H1 (cell line): ENCODE measurements around the gene RHCG. TPM values are rescaled to one million over a fixed set of nuclear protein-coding genes. Genes with fewer than 3 reads are reported as not detected.
A peak's percentile ranks its signal among the peaks of the same experiment; 100 is the strongest.

Experiments
- CTCF ChIA-PET: fragments of 300-600 bp; sonication (Branson Sonifier 250); formaldehyde crosslinking; loops from one replicate; lab custom pipeline; 2021; ENCODE audit not compliant: partially characterized antibody; lab: Charles Lee
- POLR2A ChIA-PET: fragments of 300-600 bp; sonication (Branson Sonifier 250); formaldehyde crosslinking; loops from one replicate; lab custom pipeline; 2021; ENCODE audit warnings: inconsistent platforms; ENCODE audit not compliant: partially characterized antibody; lab: Charles Lee
- DNase-seq, 2 experiments: peaks; one replicate each; pipeline versions ENCODE4 v3.0.0 to v3.0.0-alpha.2; 2010 to 2022; ENCODE audit warnings: low spot score in 2 of 2, low read depth in 1 of 2, mixed read lengths in 1 of 2
- FAIRE-seq: peaks from 2 replicates; lab custom pipeline; 2011; peaks lifted over from hg19 to GRCh38; lab: Jason Lieb, UNC
- H2AFZ ChIP-seq: 2 replicates; pipeline ENCODE4 v1.8.1; 2012; ENCODE audit warnings: low read length, inconsistent platforms
- H2AK5ac ChIP-seq: 2 replicates; pipeline ENCODE4 v1.6.1; 2013; ENCODE audit warnings: low read depth, low read length
- H2BK120ac ChIP-seq: replicated peaks from 2 replicates; pipeline ENCODE3; 2013; ENCODE audit warnings: low read depth, low read length, inconsistent platforms
- H2BK12ac ChIP-seq: 2 replicates; pipeline ENCODE4 v1.6.1; 2013; ENCODE audit warnings: low read depth, low read length
- H2BK15ac ChIP-seq: 2 replicates; pipeline ENCODE4 v1.6.1; 2013; ENCODE audit warnings: low read length
- H2BK20ac ChIP-seq: 2 replicates; pipeline ENCODE4 v1.6.1; 2013; ENCODE audit warnings: low read length
- H2BK5ac ChIP-seq: 2 replicates; pipeline ENCODE4 v1.6.1; 2013; ENCODE audit warnings: low read depth, low read length
- H3K14ac ChIP-seq: 2 replicates; pipeline ENCODE4 v1.6.1; 2013; ENCODE audit warnings: inconsistent platforms; ENCODE audit not compliant: insufficient read length
- H3K18ac ChIP-seq: 2 replicates; pipeline ENCODE4 v1.6.1; 2013; ENCODE audit warnings: low read length; ENCODE audit errors: extremely low read depth
- H3K23ac ChIP-seq: 2 replicates; pipeline ENCODE4 v1.6.1; 2013; ENCODE audit warnings: inconsistent platforms; ENCODE audit not compliant: insufficient read length
- H3K23me2 ChIP-seq: 2 replicates; pipeline ENCODE4 v1.6.1; 2013; ENCODE audit warnings: low read depth, low read length
- H3K27ac ChIP-seq: 2 replicates; pipeline ENCODE4 v1.6.1; 2011; ENCODE audit warnings: low read depth, low read length, inconsistent platforms
- H3K27me3 ChIP-seq, 4 experiments: replicated peaks in 1 of 4; 1 replicate in 1 of 4; 2 replicates in 3 of 4; pipeline versions ENCODE4 v1.6.1 to v1.8.1; 2011 to 2013; ENCODE audit warnings: low read length in 3 of 4, mild to moderate bottlenecking in 3 of 4, inconsistent platforms in 2 of 4, mixed read lengths in 2 of 4, moderate library complexity in 1 of 4; ENCODE audit not compliant: control insufficient read depth in 3 of 4, insufficient read depth in 3 of 4; ENCODE audit errors: extremely low read depth in 1 of 4
- H3K36me3 ChIP-seq, 4 experiments: 2 replicates each; pipeline versions ENCODE4 v1.6.1 to v1.8.1; 2011 to 2013; ENCODE audit warnings: mild to moderate bottlenecking in 4 of 4, low read length in 3 of 4, moderate library complexity in 2 of 4, control low read depth in 1 of 4, inconsistent platforms in 1 of 4; ENCODE audit not compliant: insufficient read depth in 4 of 4, control insufficient read depth in 2 of 4
- H3K4ac ChIP-seq: replicated peaks from 2 replicates; pipeline ENCODE3; 2013; ENCODE audit warnings: low read length, low read depth, mixed read lengths, inconsistent platforms; ENCODE audit not compliant: insufficient read length
- H3K4me1 ChIP-seq, 4 experiments: replicated peaks in 1 of 4; 1 replicate in 1 of 4; 2 replicates in 3 of 4; pipeline versions ENCODE4 v1.6.1 to v1.8.1; 2011 to 2013; ENCODE audit warnings: low read length in 3 of 4, inconsistent platforms in 2 of 4, mixed read lengths in 1 of 4; ENCODE audit not compliant: insufficient read depth in 4 of 4, control insufficient read depth in 3 of 4
- H3K4me2 ChIP-seq, 2 experiments: 2 replicates each; pipeline versions ENCODE4 v1.6.1 to v1.8.1; 2011 to 2013; ENCODE audit warnings: low read depth in 2 of 2, low read length in 2 of 2, control low read depth in 1 of 2, inconsistent platforms in 1 of 2, mild to moderate bottlenecking in 1 of 2; ENCODE audit not compliant: insufficient read depth in 1 of 2
- H3K4me3 ChIP-seq, 4 experiments: fragments of 200-600, 300-600 bp in 1 of 4; sonication (generic), shearing (Covaris generic), sonication (Bioruptor Twin) in 1 of 4; 2 replicates each; pipeline versions ENCODE4 v1.5.1 to v1.8.1; 2011 to 2016; ENCODE audit warnings: low read length in 4 of 4, low read depth in 3 of 4, control low read depth in 2 of 4, inconsistent platforms in 2 of 4, mild to moderate bottlenecking in 2 of 4, mixed read lengths in 1 of 4, moderate library complexity in 1 of 4; ENCODE audit not compliant: insufficient read depth in 2 of 4; ENCODE audit errors: extremely low read depth in 1 of 4
- H3K56ac ChIP-seq: replicated peaks from 2 replicates; pipeline ENCODE3; 2013; ENCODE audit warnings: low read depth, mild to moderate bottlenecking, mixed read lengths, low read length, inconsistent platforms; ENCODE audit not compliant: insufficient read length
- H3K79me1 ChIP-seq: 2 replicates; pipeline ENCODE4 v1.6.1; 2013; ENCODE audit warnings: low read depth, low read length, control low read depth
- H3K79me2 ChIP-seq, 2 experiments: 2 replicates each; pipeline versions ENCODE4 v1.6.1 to v1.8.1; 2012 to 2013; ENCODE audit warnings: low read length in 2 of 2, mild to moderate bottlenecking in 2 of 2, inconsistent platforms in 1 of 2; ENCODE audit not compliant: insufficient read depth in 2 of 2, control insufficient read depth in 1 of 2
- H3K9ac ChIP-seq, 4 experiments: replicated peaks in 1 of 4; 1 replicate in 1 of 4; 2 replicates in 3 of 4; pipeline versions ENCODE4 v1.6.1 to v1.8.1; 2011 to 2013; ENCODE audit warnings: low read depth in 3 of 4, low read length in 3 of 4, control low read depth in 2 of 4, mild to moderate bottlenecking in 2 of 4, moderate library complexity in 2 of 4, inconsistent platforms in 1 of 4; ENCODE audit errors: extremely low read depth in 1 of 4
- H3K9me3 ChIP-seq, 2 experiments: 2 replicates each; pipeline versions ENCODE4 v1.6.1 to v1.8.1; 2012 to 2013; ENCODE audit warnings: mild to moderate bottlenecking in 2 of 2, moderate library complexity in 2 of 2, control low read depth in 1 of 2, inconsistent platforms in 1 of 2, low read depth in 1 of 2, low read length in 1 of 2, mixed read lengths in 1 of 2; ENCODE audit not compliant: insufficient read depth in 2 of 2
- H4K20me1 ChIP-seq, 2 experiments: replicated peaks in 1 of 2; 2 replicates each; pipeline versions ENCODE3 to v1.8.1; 2011 to 2013; ENCODE audit warnings: inconsistent platforms in 2 of 2, low read length in 2 of 2, mild to moderate bottlenecking in 1 of 2; ENCODE audit not compliant: insufficient read depth in 2 of 2, control insufficient read depth in 1 of 2
- H4K5ac ChIP-seq: 2 replicates; pipeline ENCODE4 v1.6.1; 2013; ENCODE audit warnings: low read length, low read depth, mixed read lengths, inconsistent platforms; ENCODE audit not compliant: insufficient read length
- H4K8ac ChIP-seq: 2 replicates; pipeline ENCODE4 v1.8.0; 2013; ENCODE audit warnings: mild to moderate bottlenecking, moderate library complexity, low read length, inconsistent platforms; ENCODE audit not compliant: insufficient read depth; ENCODE audit errors: extremely low read depth
- H4K91ac ChIP-seq: replicated peaks from 2 replicates; pipeline ENCODE3; 2013; ENCODE audit warnings: low read length, mixed read lengths, inconsistent platforms; ENCODE audit not compliant: insufficient read length
- CTBP2 ChIP-seq: IDR thresholded peaks from 2 replicates; pipeline ENCODE4 v1.7.0; 2011; ENCODE audit warnings: borderline replicate concordance, mild to moderate bottlenecking, moderate library complexity, mixed read lengths, low read length; ENCODE audit not compliant: insufficient read depth, insufficient read length
- EGR1 ChIP-seq: IDR thresholded peaks from 2 replicates; pipeline ENCODE4 v1.6.1; 2011; ENCODE audit warnings: low read depth, low read length, borderline replicate concordance
- EP300 ChIP-seq, 2 experiments: IDR thresholded peaks; 1 replicate in 1 of 2; 2 replicates in 1 of 2; pipeline ENCODE4 v1.6.1; 2011 to 2012; ENCODE audit warnings: low read depth in 2 of 2, low read length in 2 of 2, mild to moderate bottlenecking in 2 of 2, borderline replicate concordance in 1 of 2, inconsistent platforms in 1 of 2, moderate library complexity in 1 of 2
- HDAC6 ChIP-seq: IDR thresholded peaks from one replicate; pipeline ENCODE4 v1.7.1; 2012; ENCODE audit warnings: low read depth, mild to moderate bottlenecking, inconsistent platforms, low read length, moderate library complexity
- SIRT6 ChIP-seq: IDR thresholded peaks from one replicate; pipeline ENCODE4 v1.7.1; 2012; ENCODE audit warnings: low read length, inconsistent platforms
- SP1 ChIP-seq: IDR thresholded peaks from 2 replicates; pipeline ENCODE4 v1.6.1; 2011; ENCODE audit warnings: low read depth, low read length
- WGBS, 2 experiments: shearing (Covaris generic) in 1 of 2; methylation state at CpG; one replicate each; pipeline versions ENCODE4 v1.1.6 to v1.1.7; 2013 to 2015; ENCODE audit warnings: low lambda C conversion rate in 2 of 2, mixed read lengths in 2 of 2, inconsistent platforms in 1 of 2, low coverage in 1 of 2, missing lambda C conversion rate in 1 of 2; ENCODE audit not compliant: insufficient replicate concordance in 2 of 2, insufficient coverage in 1 of 2, insufficient read length in 1 of 2; ENCODE audit errors: extremely low coverage in 1 of 2, missing lambda C conversion rate in 1 of 2; 5-methylcytosine and 5-hydroxymethylcytosine counted together
- long read RNA-seq, 2 experiments: library from RNA in 1 of 2; library from capped mRNA in 1 of 2; stranded (forward); transcript quantifications; one replicate each; pipeline ENCODE4 v2.0.0, GENCODE V29; 2021; ENCODE audit warnings: inconsistent platforms in 1 of 2
- polyA minus RNA-seq, 3 experiments: library from RNA; depleted of rRNA, polyadenylated mRNA; stranded (reverse); fragments of >200 nt; gene quantifications; 1 replicate in 2 of 3; 2 replicates in 1 of 3; pipeline ENCODE4 v1.2.3, GENCODE V29; 2011
- polyA plus RNA-seq, 7 experiments: library from polyadenylated mRNA; depleted of rRNA in 3 of 7; stranded (reverse) in 5 of 7; unstranded in 2 of 7; fragments of >200 nt in 5 of 7; fragments of 200-250 nt in 2 of 7; gene quantifications; 1 replicate in 5 of 7; 2 replicates in 1 of 7; 4 replicates in 1 of 7; pipeline versions ENCODE4 v1.2.1 to v1.2.3, GENCODE V29; 2011 to 2013; ENCODE audit warnings: missing spikeins in 2 of 7, mixed read lengths in 2 of 7
- total RNA-seq: library from RNA; stranded (reverse); fragmentation: NEBNext Ultra II Directional; extraction: Animal tissue kit (Norgen Biotek cat#: 25700); gene quantifications from 2 replicates; pipeline ENCODE4 v1.2.1, GENCODE V29; 2021

Gene RHCG
- total RNA-seq (0.46 TPM in 1 of 2 replicates, not detected in the other), polyA plus RNA-seq (2011; rRNA removed) (0.53 and 0.68 TPM in 2 replicates), polyA minus RNA-seq (2011; rRNA and poly(A)+ RNA removed) (1.2 and 1.6 TPM in 2 replicates)
- 0.74 TPM for polyA plus RNA-seq (2011; cell fraction: cytosol; rRNA removed)
- 0.97 TPM for polyA plus RNA-seq (2011; cell fraction: nucleus; rRNA removed)
- 0.25 to 0.58 TPM (median 0.45 TPM) in 4 replicates for polyA plus RNA-seq (2012, experiment 1 of 2)
- polyA plus RNA-seq (2012, experiment 2 of 2), result 0.39 TPM
- 0.43 TPM for polyA plus RNA-seq (2013, experiment 1 of 2)
- polyA plus RNA-seq (2013, experiment 2 of 2), result 0.37 TPM
- not detected for polyA minus RNA-seq (2011; cell fraction: cytosol; rRNA and poly(A)+ RNA removed)
- polyA minus RNA-seq (2011; cell fraction: nucleus; rRNA and poly(A)+ RNA removed), result 0.30 TPM
- long read RNA-seq, experiment 1, partial matches to known transcripts, result 0 of 1 reads
- long read RNA-seq, experiment 1, other reads (novel, unspliced or antisense), result 0 of 1 reads
- long read RNA-seq, experiment 2, result 0 reads

GRCh38 chr15:89496155-89497098, at the start of gene RHCG:
Gene RHCG, minus strand, starts transcription at chr15:89496583. Its CDS starts 39 bp downstream, at chr15:89496544.
- no peak within 1 kb of the TSS; a peak in 1 of 7 replicates for H3K9ac ChIP-seq
- H2BK120ac ChIP-seq, result no peak within 1 kb of the TSS
- H3K4me2 ChIP-seq, result peak within 1 kb of the TSS; percentile 51 to 87
- H2BK15ac ChIP-seq, result no peak within 1 kb of the TSS
- H3K18ac ChIP-seq, result no peak within 1 kb of the TSS
- H3K56ac ChIP-seq, result no peak within 1 kb of the TSS
- H3K23me2 ChIP-seq, result peaks cover 2% of the 10 kb centered on the region; the same call in 1 of the 2 replicates
- H2BK20ac ChIP-seq, result no peak within 1 kb of the TSS
- no peaks in the 10 kb centered on the region for H3K79me2 ChIP-seq
- peak within 1 kb of the TSS; percentile 30 to 62 (median 48) for H3K4me3 ChIP-seq
- H4K91ac ChIP-seq, result peak within 1 kb of the TSS; percentile 56
- H3K27ac ChIP-seq, result no peak within 1 kb of the TSS
- H2AK5ac ChIP-seq, result no peak within 1 kb of the TSS
- no peak within 1 kb of the TSS for H3K23ac ChIP-seq
- no peak within 1 kb of the TSS for H3K14ac ChIP-seq
- no peak within 1 kb of the TSS for H2BK5ac ChIP-seq
- no peak within 1 kb of the TSS for H3K4ac ChIP-seq
- ChIA-PET POLR2A (interaction anchor here (1.4 to 1.8 kb wide), 2 partner anchors 79 to 155 kb away, joined by 4 to 5 read pairs; partner anchors contain the start of gene TICRR), CTCF (interaction anchor here (0.9 to 9.7 kb wide), 25 partner anchors 9 to 635 kb away, joined by 3 to 187 read pairs (median 6); partner anchors contain the start of gene TICRR)
- no peaks in the 10 kb centered on the region for H3K36me3 ChIP-seq
- DNase-seq (peak; percentile 69 to 83), FAIRE-seq (peak; percentile 69)
- peaks cover 2 to 25% (median 19%) of the 10 kb centered on the region in 4 experiments for H3K27me3 ChIP-seq
- no peak within 1 kb of the TSS for H4K5ac ChIP-seq
- peak within 1 kb of the TSS; percentile 95 for H2AFZ ChIP-seq
- H4K8ac ChIP-seq, result peak within 1 kb of the TSS; percentile 26
- no peaks in the 10 kb centered on the region for H3K9me3 ChIP-seq
- H3K4me1 ChIP-seq, result peaks cover 0 to 6% (median 4%) of the 10 kb centered on the region in 4 experiments; a peak in 6 of 7 replicates
- H2BK12ac ChIP-seq, result no peak within 1 kb of the TSS
- H4K20me1 ChIP-seq, result no peaks in the 10 kb centered on the region
- no peaks in the 10 kb centered on the region; the same call in 1 of the 2 replicates for H3K79me1 ChIP-seq
- 7% methylated on average over 36 of the region's 55 CpGs; no CpG with 5 or more reads in 1 of the 2 experiments for WGBS, 2 experiments
- TF ChIP-seq EGR1 (0 out of 2 replicates have a peak, but pooled peaks have one; percentile 16), SIRT6 (no peak), EP300 (IDR thresholded peaks at IDR 0.05; ENCODE audit: borderline replicate concordance in 1 of 2, low read depth in 2 of 2, low read length in 2 of 2) (no peak), SP1 (0 out of 2 replicates have a peak, but pooled peaks have one; percentile 9), HDAC6 (no peak), CTBP2 (peak; percentile 62)
